Measurements from ENCODE around the gene LATS1. TPM values are rescaled to one million over a fixed set of nuclear protein-coding genes. Genes with fewer than 3 reads are reported as not detected.
"Not testable (repeated sequence)": the region's sequence is repeated elsewhere in the genome, so short reads cannot be mapped to it uniquely, and the experiment has no call there.

Gene LATS1
- total RNA-seq, 2 donors from 2014 or later = 37.4 to 41.4 TPM

DNA sequence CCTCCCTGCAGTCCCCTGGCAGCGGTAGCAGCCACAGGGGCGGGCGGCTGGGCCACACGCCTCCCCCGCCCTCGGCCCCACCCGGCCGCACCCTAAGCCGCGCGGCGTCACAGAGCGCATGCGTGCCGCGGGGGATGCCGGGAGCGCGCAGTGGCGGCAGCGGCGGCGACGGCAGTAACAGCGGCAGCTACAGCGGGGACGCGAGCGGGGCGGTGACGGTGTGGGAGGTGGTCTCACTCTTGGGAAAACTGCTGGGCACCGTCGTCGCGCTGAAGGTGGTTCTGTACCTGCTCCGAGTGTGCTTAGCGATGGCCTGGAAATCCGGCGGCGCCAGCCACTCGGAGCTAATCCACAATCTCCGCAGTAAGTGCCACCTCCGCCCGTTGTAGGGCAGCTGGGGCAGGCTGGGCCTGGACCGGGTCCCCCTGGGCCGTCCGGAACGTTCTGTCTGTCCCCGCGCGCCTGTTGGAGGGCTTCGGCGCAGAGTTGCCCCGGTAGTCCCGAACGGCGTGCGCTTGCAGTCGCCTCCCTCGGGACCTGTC, 31.8 kb upstream of the LATS1 start, which contains the start of gene PCMT1:
Gene PCMT1, plus strand, starts transcription at position 148 of the 542 bp plus-strand sequence. Its CDS starts 161 bp downstream, at position 309.
- ATAC-seq (peak; percentile 96 to 98), DNase-seq (ENCODE audit: low spot score) (peak; percentile 96)
- no peaks in the 10 kb centered on the region for H3K27me3 Mint-ChIP-seq
- H3K9me3 Mint-ChIP-seq = no peaks in the 10 kb centered on the region
- H3K27ac Mint-ChIP-seq = peak within 1 kb of the TSS; percentile 68 to 83
- H3K4me1 Mint-ChIP-seq (ENCODE audit: low read depth in 2 of 2) = peaks cover 18 to 21% of the 10 kb centered on the region in 2 donors
- peaks cover 5% of the 10 kb centered on the region for H3K36me3 Mint-ChIP-seq
- H3K4me3 Mint-ChIP-seq = peak within 1 kb of the TSS; percentile 81

DNA sequence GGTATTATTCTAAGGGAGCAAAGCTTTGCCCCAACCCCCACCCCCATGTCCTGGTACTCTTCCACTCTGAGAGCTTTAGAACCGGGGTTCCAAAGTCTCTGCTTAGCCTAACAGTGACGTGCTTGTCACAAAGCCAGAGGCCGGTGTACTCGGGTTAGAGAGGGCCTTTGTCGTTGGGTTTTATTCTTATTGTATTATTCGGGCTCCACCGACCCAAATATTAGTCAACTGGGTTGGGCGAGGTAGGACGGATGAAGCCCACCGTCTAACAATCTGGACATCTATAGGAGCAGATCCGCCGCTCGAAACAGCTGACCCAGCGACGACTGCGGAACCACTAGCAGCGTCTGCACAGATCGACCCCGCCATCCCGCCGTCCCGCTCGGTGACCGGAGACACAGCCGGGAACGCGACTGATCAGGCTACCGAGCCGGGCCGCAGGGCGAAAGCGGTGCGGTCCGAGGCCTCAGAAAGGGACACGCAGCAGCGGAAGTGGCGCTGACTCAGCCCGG, 31.2 kb upstream of the LATS1 start:
- peak in 1 of 2 donors; percentile 1 for ATAC-seq
- Mint-ChIP-seq H3K4me3 (peak overlapping the region; percentile 81), H3K4me1 (ENCODE audit: low read depth in 2 of 2) (peaks cover 18 to 21% of the 10 kb centered on the region in 2 donors), H3K27ac (peak overlapping the region; percentile 59 to 68)
- DNase-seq (ENCODE audit: low spot score); H3K27me3 Mint-ChIP-seq; H3K36me3 Mint-ChIP-seq; H3K9me3 Mint-ChIP-seq: not testable (repeated sequence)

DNA sequence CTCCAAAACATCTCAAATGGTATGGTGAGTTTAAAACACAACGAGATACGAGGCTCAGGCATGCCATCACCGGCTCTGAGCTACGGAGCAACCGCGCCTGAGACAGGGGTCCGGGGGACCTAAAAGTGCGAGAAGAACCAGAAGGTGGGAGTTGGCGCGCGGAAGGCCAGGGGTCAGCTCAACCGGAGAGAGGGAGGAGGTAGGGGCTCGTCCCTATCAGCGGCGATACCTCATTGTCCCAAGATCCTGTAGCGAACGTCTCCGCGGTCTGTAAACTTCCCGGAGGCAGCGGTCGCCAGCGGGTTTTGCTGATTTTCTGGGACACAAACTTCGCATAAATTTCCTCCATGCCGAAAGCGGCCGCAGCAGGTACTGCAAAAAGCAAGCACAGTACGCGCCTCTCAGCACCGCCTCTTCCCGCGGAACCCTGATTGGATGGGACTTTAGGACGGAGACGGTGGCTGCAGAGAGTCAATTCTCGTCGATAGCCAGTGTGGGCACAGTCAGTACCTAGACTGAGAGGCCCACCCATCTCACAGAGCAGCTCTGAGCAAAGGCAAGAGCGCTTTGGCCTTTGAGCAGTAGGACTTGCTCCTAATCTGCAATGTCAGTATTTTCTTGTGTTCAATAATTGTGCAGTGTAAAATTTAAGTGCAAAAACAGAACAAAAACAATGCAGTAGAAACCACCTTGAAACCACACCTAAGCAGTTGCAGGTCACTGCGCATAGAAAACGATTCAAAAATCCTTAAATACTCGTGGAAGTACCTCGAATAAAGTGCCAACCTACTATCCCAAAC, 28.4 kb upstream of the LATS1 start, which contains the start of gene NUP43:
Gene NUP43, minus strand, starts transcription at position 383 of the 800 bp plus-strand sequence. Its CDS starts 34 bp downstream, at position 349.
- Mint-ChIP-seq H3K9me3 (no peaks in the 10 kb centered on the region), H3K4me3 (peak within 1 kb of the TSS; percentile 98), H3K27ac (peak within 1 kb of the TSS; percentile 81 to 94), H3K4me1 (ENCODE audit: low read depth in 2 of 2) (peaks cover 18 to 21% of the 10 kb centered on the region in 2 donors), H3K36me3 (peaks cover 5% of the 10 kb centered on the region), H3K27me3 (no peaks in the 10 kb centered on the region)
- DNase-seq (ENCODE audit: low spot score) (peak; percentile 89), ATAC-seq (peak; percentile 71 to 79)

DNA sequence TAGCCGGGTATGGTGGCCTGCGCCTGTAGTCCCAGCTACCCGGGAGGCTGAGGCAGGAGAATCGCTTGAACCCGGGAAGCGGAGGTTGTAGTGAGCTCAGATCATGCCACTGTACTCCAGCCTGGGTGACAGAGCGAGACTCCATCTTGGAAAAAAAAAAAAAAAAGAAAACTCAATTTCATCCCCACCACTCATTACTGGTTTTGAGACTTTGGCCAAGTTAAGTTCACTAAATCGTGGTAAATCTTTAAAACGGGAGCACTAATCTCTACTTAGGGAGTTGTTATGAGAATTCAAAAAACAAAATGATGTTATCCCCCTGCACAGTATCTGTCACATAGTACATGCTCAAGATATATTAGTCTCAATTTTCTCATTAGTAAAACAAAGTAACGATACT, 27.4 kb upstream of the LATS1 start:
- peaks cover 12 to 21% of the 10 kb centered on the region in 2 donors for H3K4me1 Mint-ChIP-seq (ENCODE audit: low read depth in 2 of 2)
- peaks cover 11% of the 10 kb centered on the region for H3K36me3 Mint-ChIP-seq
- H3K4me3 Mint-ChIP-seq = peak overlapping the region; percentile 98
- not testable (repeated sequence) for ATAC-seq; H3K27me3 Mint-ChIP-seq; H3K9me3 Mint-ChIP-seq; DNase-seq (ENCODE audit: low spot score)
- H3K27ac Mint-ChIP-seq = peak overlapping the region; percentile 81 to 94

DNA sequence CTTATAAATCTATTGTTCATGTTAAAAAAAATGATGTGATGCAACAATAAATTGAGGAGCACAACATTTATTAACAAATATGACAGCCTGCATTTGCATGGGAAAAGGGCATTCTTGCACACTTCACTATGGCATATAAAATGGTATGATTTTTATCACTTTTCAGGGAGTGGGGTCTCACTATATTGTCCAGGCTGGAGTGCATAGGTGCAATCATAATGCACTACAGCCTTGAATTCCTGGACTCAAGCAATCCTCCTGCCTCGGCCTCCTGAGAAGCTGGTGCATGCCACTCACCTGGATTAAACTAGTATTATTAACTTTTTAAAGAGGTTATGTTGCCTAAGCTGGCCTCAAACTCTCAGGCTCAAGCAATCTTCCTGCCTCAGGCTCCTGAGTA, 17.0 kb upstream of the LATS1 start:
- Mint-ChIP-seq H3K27ac (no peak overlapping the region), H3K27me3 (no peaks in the 10 kb centered on the region), H3K36me3 (peaks cover 6% of the 10 kb centered on the region), H3K4me3 (no peak overlapping the region), H3K9me3 (no peaks in the 10 kb centered on the region), H3K4me1 (ENCODE audit: low read depth in 2 of 2) (peaks cover 0 to 2% of the 10 kb centered on the region in 2 donors)
- ATAC-seq (no peak), DNase-seq (ENCODE audit: low spot score) (no peak)

DNA sequence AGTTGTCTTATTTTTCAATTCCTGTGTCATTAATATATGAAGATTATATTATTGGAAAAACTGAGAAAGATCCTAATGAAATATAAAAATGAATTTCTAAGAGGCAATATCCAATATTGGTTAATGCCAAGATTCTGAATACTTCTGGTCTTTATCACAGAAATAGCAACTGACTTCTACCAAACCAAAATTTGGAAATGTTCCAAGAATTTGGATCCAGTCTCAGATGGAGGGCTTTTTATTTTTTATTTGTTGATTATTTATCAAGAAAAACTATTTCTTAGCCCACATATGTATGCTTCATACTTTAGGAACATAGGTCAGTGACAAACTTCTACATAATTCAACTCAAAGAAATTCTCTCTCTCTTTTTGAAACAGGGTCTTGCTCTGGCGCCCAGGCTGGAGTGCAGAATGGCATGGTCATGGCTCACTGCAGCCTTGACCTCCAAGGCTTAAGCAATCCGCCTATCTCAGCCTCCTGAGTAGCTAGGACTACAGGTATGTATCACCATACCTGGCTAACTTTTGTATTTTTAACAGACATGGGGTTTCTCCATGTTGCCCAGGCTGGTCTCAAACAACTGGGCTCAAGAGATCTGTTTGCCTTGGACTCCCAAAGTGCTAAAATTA, 15.3 kb upstream of the LATS1 start:
- no peak for DNase-seq (ENCODE audit: low spot score)
- Mint-ChIP-seq H3K4me1 (ENCODE audit: low read depth in 2 of 2) (peaks cover 6 to 8% of the 10 kb centered on the region in 2 donors), H3K27ac (no peak overlapping the region), H3K4me3 (no peak overlapping the region), H3K36me3 (no peaks in the 10 kb centered on the region), H3K9me3 (no peaks in the 10 kb centered on the region), H3K27me3 (no peaks in the 10 kb centered on the region)
- ATAC-seq = no peak

DNA sequence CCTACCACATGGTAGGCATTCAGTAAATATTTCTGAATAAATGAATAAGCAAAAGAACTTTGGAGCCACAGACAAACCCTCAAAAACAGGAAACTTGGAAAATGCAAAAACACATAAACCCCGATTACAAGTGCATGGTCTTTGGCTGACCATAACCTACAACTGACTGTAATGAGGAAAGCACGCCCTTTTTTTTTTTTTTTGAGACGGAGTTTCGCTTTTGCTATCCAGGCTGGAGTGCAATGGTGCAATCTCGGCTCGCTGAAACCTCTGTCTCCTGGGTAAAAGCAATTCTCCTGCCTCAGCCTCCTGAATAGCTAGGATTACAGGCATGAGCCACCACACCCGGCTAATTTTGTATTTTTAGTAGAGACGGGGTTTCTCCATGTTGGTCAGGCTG, 11.9 kb upstream of the LATS1 start:
- Mint-ChIP-seq H3K4me3 (no peak overlapping the region), H3K27ac (no peak overlapping the region), H3K27me3 (no peaks in the 10 kb centered on the region), H3K4me1 (ENCODE audit: low read depth in 2 of 2) (peaks cover 6 to 11% of the 10 kb centered on the region in 2 donors), H3K9me3 (no peaks in the 10 kb centered on the region), H3K36me3 (no peaks in the 10 kb centered on the region)
- no peak for ATAC-seq
- DNase-seq (ENCODE audit: low spot score) = no peak

DNA sequence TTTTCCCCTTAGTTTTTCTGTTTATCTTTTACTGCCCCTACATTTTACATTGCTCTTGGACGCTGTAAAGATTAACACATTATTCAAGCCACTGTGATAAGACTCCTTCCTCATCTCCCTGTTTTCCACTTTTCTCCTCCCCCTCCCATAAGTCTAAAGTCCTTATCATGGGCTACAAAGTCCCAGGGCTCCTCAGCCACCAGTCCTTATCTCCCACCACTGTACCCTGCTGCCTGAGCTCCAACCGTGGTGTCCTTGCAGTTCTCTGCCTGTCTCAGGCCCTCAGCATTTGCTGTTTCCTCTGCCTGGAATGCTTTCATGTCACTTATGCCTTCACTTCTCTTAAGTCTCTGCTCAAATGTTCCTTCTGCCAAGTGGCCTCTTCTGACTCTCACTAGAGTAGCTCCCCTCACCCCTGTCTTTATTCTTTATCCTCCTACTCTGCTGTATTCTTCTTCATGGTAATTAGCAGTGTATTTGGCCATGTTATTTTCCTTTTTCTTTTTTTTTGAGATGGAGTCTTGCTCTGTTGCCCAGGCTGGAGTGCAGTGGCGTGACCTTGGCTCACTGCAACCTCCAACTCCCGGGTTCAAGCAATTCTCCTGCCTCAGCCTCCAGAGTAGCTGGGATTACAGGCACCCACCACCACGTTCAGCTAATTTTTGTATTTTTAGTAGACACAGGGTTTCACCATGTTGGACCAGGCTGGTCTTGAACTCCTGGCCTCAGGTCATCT, 10.8 kb upstream of the LATS1 start:
- Mint-ChIP-seq H3K4me3 (no peak overlapping the region), H3K36me3 (no peaks in the 10 kb centered on the region), H3K27me3 (no peaks in the 10 kb centered on the region), H3K27ac (peak overlapping the region; percentile 4 to 71), H3K9me3 (no peaks in the 10 kb centered on the region), H3K4me1 (ENCODE audit: low read depth in 2 of 2) (peaks cover 8 to 11% of the 10 kb centered on the region in 2 donors)
- no peak for ATAC-seq
- DNase-seq (ENCODE audit: low spot score) = no peak

DNA sequence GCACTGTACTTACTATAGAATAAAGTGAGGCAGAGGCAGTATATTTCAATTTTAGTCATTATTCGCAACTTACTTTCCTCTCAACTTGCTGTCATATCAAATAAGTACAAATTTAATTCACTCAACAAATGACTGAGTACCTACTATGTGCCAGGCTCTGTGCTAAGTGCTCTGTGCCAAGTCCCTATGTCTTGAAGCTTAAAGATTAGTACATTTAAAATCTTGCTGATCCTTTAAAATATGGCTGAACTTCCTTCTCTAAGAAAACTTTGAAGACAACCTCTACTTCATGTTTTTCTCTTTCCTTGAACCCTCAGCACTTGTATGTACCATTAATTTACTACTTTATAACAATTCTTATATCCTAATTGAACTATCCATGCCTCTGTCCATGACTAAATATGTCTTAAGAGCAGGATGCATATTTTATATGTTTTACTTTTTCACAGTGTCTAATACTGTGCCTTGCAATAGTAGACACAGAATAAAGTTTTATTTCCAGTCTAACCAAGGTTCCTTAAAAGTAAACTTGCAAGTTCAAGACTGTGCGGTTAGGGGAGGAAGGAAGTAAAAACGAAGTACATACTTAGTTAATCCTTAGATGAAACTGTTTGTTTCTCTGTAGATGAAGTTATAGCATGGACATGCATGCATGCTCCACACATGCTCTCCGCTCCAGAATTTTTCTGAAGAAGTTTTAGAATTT, 10.0 kb upstream of the LATS1 start:
- ATAC-seq = no peak
- no peaks in the 10 kb centered on the region for H3K9me3 Mint-ChIP-seq
- H3K4me1 Mint-ChIP-seq (ENCODE audit: low read depth in 2 of 2) = peaks cover 8 to 11% of the 10 kb centered on the region in 2 donors
- H3K27me3 Mint-ChIP-seq = no peaks in the 10 kb centered on the region
- H3K4me3 Mint-ChIP-seq = no peak overlapping the region
- H3K27ac Mint-ChIP-seq = peak overlapping the region; percentile 4 to 71
- no peak for DNase-seq (ENCODE audit: low spot score)
- H3K36me3 Mint-ChIP-seq = no peaks in the 10 kb centered on the region

DNA sequence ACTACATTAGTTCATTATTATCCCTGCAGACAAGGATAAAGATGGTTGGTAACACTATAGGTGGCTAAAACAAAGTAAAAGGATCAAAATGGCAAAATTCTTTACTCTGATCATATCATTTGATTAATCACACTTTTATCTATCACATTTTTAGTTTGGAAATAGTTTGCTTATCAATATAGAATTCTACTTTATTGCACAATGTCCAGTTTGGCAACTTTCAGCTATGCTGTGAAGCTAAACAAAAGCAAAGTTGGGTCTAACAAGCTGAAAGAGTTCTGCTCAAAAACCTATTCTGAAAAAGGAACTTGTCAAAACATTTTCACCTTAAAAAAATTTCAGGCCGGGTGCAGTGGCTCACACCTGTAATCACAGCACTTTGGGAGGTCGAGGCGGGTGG, 7.9 kb upstream of the LATS1 start:
- ATAC-seq (no peak), DNase-seq (ENCODE audit: low spot score) (no peak)
- no peak overlapping the region for H3K4me3 Mint-ChIP-seq
- no peak overlapping the region for H3K27ac Mint-ChIP-seq
- H3K36me3 Mint-ChIP-seq = no peaks in the 10 kb centered on the region
- no peaks in the 10 kb centered on the region for H3K9me3 Mint-ChIP-seq
- H3K27me3 Mint-ChIP-seq = no peaks in the 10 kb centered on the region
- peaks cover 8 to 11% of the 10 kb centered on the region in 2 donors for H3K4me1 Mint-ChIP-seq (ENCODE audit: low read depth in 2 of 2)

DNA sequence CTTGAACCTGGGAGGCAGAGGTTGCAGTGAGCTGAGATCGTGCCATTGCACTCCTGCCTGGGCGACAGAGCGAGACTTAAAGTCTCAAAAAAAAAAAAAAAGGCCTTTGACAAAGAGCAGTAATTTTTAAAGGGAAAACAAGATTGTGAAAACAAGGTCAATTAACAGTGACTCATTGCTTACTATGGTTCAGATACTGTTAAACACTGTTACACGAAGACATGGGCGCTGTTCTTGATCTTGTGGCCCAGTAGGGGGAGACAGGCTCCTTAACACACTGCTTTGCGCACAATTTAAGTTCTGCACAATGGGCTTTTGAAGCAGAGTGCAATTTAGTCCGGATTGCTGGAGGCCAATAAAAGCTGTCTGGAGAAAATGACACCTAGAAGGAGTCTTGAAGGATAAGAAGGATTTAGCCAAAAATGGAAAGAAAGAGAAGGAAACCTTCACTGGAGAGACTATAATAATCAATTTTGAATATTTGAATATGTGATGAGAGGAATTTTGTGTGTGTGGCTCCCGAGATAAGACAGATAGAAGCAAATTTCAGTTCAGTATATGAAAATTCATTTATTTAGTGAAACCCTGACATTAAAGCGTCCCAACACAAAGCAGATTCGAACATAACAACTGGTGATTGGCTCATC, 6.0 kb upstream of the LATS1 start:
- ATAC-seq (peak; percentile 61 to 82), DNase-seq (ENCODE audit: low spot score) (no peak)
- Mint-ChIP-seq H3K36me3 (no peaks in the 10 kb centered on the region), H3K9me3 (no peaks in the 10 kb centered on the region), H3K4me1 (ENCODE audit: low read depth in 2 of 2) (peaks cover 8 to 14% of the 10 kb centered on the region in 2 donors), H3K4me3 (no peak overlapping the region), H3K27ac (no peak overlapping the region), H3K27me3 (no peaks in the 10 kb centered on the region)

DNA sequence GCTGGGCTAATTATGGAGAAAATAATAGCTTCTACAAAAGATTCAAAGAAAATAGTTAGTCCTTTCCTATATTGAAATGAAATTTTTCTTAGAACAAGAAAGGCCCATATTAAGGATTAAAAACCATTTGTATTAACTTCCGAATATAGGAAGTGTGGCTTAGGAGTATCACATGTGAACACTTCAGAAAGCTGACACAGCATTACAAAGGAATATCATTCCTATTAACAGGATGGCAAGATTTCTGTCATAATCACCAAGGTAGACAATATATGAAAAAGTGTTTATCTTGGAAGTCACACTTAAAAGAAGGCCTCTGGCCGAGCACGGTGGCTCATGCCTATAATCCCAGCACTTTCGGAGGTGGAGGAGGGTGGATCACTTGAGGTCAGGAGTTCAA, 5.4 kb upstream of the LATS1 start:
- Mint-ChIP-seq H3K4me1 (ENCODE audit: low read depth in 2 of 2) (peaks cover 5 to 12% of the 10 kb centered on the region in 2 donors), H3K36me3 (no peaks in the 10 kb centered on the region), H3K27ac (no peak overlapping the region), H3K9me3 (no peaks in the 10 kb centered on the region), H3K27me3 (no peaks in the 10 kb centered on the region), H3K4me3 (no peak overlapping the region)
- DNase-seq (ENCODE audit: low spot score) = no peak
- no peak for ATAC-seq

All from natural killer cell treated with Interleukin-12 subunit alpha and Interleukin-12 subunit beta and Interleukin-15 and Interleukin-18, amount 100 ng/mL, for 72 hours (primary cell).